ENCODE results near the gene LTBP4. TPM values are rescaled to one million over a fixed set of nuclear protein-coding genes. Genes with fewer than 3 reads are reported as not detected.

Gene LTBP4
- total and polyA plus RNA-seq, 7 donors, result 31.9 to 206 (median 118) TPM

DNA sequence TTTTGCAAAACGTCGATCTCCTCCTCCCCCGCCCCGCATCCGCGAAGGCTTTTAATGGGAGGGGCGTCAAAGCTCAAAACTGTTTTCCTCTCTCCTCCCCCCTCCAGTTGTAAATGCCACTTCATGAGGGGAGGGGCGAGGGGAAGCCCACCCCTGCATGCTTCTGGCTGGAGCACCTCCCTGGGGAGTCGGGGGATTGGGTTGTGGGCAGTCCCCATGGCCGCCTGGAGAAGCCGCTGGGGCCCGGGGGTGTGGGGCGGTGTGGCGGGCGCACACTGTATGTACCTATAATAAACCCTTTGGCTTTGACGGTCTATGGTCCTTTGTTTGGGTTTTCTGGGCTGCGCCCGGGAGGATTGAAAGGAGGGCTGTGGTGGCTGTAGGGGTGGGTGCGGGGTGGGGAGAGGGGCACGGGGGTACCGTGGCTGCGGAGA is 25.0 kb upstream of the LTBP4 start:
- peaks cover 0 to 26% (median 14%) of the 10 kb centered on the region in 4 donors for H3K4me1 ChIP-seq
- intact Hi-C loops (cut with DNase I), result loop anchor here (2.0 kb wide), 1 partner anchor 21 kb away; no protein-coding TSS in a partner anchor
- peak overlapping the region; percentile 77 to 87 (median 84) for H3K27ac ChIP-seq
- TF ChIP-seq, protein P1, sequence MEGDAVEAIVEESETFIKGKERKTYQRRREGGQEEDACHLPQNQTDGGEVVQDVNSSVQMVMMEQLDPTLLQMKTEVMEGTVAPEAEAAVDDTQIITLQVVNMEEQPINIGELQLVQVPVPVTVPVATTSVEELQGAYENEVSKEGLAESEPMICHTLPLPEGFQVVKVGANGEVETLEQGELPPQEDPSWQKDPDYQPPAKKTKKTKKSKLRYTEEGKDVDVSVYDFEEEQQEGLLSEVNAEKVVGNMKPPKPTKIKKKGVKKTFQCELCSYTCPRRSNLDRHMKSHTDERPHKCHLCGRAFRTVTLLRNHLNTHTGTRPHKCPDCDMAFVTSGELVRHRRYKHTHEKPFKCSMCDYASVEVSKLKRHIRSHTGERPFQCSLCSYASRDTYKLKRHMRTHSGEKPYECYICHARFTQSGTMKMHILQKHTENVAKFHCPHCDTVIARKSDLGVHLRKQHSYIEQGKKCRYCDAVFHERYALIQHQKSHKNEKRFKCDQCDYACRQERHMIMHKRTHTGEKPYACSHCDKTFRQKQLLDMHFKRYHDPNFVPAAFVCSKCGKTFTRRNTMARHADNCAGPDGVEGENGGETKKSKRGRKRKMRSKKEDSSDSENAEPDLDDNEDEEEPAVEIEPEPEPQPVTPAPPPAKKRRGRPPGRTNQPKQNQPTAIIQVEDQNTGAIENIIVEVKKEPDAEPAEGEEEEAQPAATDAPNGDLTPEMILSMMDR (IDR thresholded peaks at IDR 0.05), result no peak
- TF ChIP-seq EP300 (IDR thresholded peaks at IDR 0.05) (no peak), POLR2AphosphoS5 (IDR thresholded peaks at IDR 0.05) (no peak), POLR2A (IDR thresholded peaks at IDR 0.05) (no peak)
- DNase-seq, result no peak
- WGBS, 2 donors, result 3 to 6% methylated on average over 22 of the region's 22 CpGs
- H3K36me3 ChIP-seq, result peaks cover 0 to 13% (median 9%) of the 10 kb centered on the region in 4 donors
- H3K9me3 ChIP-seq, result no peaks in the 10 kb centered on the region
- no peaks in the 10 kb centered on the region for H3K27me3 ChIP-seq
- H3K4me3 ChIP-seq, result peak overlapping the region; percentile 65 to 92 (median 83)

DNA sequence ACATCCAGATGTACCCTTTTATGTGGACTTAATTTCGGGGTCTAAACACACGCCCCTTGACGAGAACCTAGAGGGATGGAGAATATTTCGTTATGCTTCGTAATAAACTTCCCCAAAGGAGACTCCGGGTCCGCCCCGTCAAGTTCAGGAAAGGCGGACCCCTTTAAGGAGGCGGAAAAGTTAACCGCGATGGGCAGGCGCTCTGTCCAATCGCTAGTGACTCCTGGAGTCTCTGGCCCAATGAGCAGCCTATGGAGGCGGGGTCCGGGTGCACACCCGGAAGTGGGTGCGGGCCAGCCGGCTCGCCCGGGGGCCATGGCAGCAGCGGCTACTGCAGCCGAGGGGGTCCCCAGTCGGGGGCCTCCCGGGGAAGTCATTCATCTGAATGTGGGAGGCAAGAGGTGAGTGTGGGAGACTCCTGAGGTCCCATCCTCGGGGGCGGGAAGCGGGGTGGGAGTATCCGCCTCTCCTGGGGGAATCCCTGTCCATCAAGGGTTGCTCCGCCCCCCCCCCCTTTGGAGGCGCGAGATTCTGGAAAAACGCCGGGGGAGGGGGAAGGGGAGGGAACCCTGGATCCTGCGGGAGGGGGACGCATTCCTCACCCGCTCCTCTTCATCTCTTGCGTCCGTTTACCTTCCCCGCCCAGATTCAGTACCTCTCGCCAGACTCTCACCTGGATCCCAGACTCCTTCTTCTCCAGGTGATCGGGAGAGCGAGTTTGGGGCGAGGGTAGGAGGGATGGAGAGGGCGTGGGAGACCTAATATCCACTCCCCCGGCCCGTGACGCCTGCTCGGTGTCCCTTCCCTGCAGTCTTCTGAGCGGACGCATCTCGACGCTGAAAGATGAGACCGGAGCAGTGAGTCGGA is 24.4 kb upstream of the LTBP4 start, which contains the start of gene SHKBP1:
Gene SHKBP1 (plus strand): TSS at position 289 of the 867 bp plus-strand sequence. CDS start 27 bp downstream, at position 316.
- Histone ChIP-seq H3K4me3 (peak within 1 kb of the TSS; percentile 65 to 92 (median 83)), H3K27me3 (no peaks in the 10 kb centered on the region), H3K27ac (peak within 1 kb of the TSS; percentile 77 to 87 (median 84)), H3K9me3 (no peaks in the 10 kb centered on the region), H3K36me3 (peaks cover 0 to 19% (median 10%) of the 10 kb centered on the region in 4 donors), H3K4me1 (peaks cover 0 to 26% (median 14%) of the 10 kb centered on the region in 4 donors)
- DNase-seq, result peak; percentile 98
- intact Hi-C loops (cut with DNase I), result loop anchor here (2.0 kb wide), 1 partner anchor 20 kb away; no protein-coding TSS in a partner anchor
- WGBS, 2 donors, result 1 to 2% methylated on average over 54 to 55 of the region's 55 CpGs
- TF ChIP-seq POLR2A (IDR thresholded peaks at IDR 0.05) (peak; percentile 40 to 51), EP300 (IDR thresholded peaks at IDR 0.05) (no peak), POLR2AphosphoS5 (IDR thresholded peaks at IDR 0.05) (peak; percentile 38 to 81 (median 73))
- TF ChIP-seq, protein P1 (IDR thresholded peaks at IDR 0.05), result no peak

GRCh38 chr19:40578442-40578908 is 22.7 kb upstream of the LTBP4 start:
- H3K4me3 ChIP-seq, result no peak overlapping the region
- DNase-seq, result no peak
- no peak overlapping the region for H3K27ac ChIP-seq
- no peaks in the 10 kb centered on the region for H3K27me3 ChIP-seq
- H3K9me3 ChIP-seq, result no peaks in the 10 kb centered on the region
- TF ChIP-seq POLR2AphosphoS5 (IDR thresholded peaks at IDR 0.05) (no peak), POLR2A (IDR thresholded peaks at IDR 0.05) (no peak), EP300 (IDR thresholded peaks at IDR 0.05) (no peak)
- TF ChIP-seq, protein P1 (IDR thresholded peaks at IDR 0.05), result no peak
- 90 to 91% methylated on average over 12 of the region's 12 CpGs for WGBS, 2 donors
- peaks cover 0 to 36% (median 13%) of the 10 kb centered on the region in 4 donors for H3K36me3 ChIP-seq
- peaks cover 0 to 26% (median 14%) of the 10 kb centered on the region in 4 donors for H3K4me1 ChIP-seq
- intact Hi-C loops (cut with DNase I), result no loop called here

DNA sequence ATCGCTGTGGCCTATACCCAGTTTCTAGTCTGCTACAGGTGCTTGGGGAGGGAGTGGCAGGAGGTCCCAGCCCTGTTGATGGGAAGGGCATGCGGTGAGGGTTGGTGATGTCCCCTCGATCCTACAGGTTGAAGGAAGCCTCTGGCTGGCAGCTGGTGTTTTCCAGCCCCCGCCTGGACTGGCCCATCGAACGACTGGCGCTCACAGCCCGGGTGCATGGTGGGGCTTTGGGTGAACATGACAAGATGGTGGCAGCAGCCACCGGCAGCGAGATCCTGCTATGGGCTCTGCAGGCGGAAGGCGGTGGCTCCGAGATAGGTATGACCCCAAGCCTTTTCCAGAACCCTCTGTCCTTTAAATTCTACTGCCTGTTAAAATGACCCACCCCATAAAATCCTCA is 20.6 kb upstream of the LTBP4 start:
- Histone ChIP-seq H3K9me3 (no peaks in the 10 kb centered on the region), H3K4me1 (peaks cover 0 to 26% (median 14%) of the 10 kb centered on the region in 4 donors), H3K36me3 (peaks cover 0 to 47% (median 13%) of the 10 kb centered on the region in 4 donors), H3K27ac (no peak overlapping the region), H3K27me3 (no peaks in the 10 kb centered on the region), H3K4me3 (no peak overlapping the region)
- TF ChIP-seq EP300 (IDR thresholded peaks at IDR 0.05) (no peak), POLR2AphosphoS5 (IDR thresholded peaks at IDR 0.05) (no peak), POLR2A (IDR thresholded peaks at IDR 0.05) (no peak)
- TF ChIP-seq, protein P1 (IDR thresholded peaks at IDR 0.05), result no peak
- intact Hi-C loops (cut with DNase I), result no loop called here
- whole genome bisulfite sequencing, 2 donors, result 97 to 98% methylated on average over 13 of the region's 13 CpGs
- DNase-seq, result no peak

All from sigmoid colon (tissue), 7 donors.